C4-2B (cell line): ENCODE data around the gene GABRG3.

Experiments used
- CTCF ChIP-seq: fragments of 450-650 bp; conservative IDR thresholded peaks from 2 replicates; pipeline ENCODE4 v1.5.1; 2017; ENCODE audit warnings: mild to moderate bottlenecking
- ZFX ChIP-seq: fragments of 450-650 bp; IDR thresholded peaks from 2 replicates; pipeline ENCODE4 v1.6.1; 2017

GRCh38 chr15:26921433-26921832 is 49.5 kb upstream of the GABRG3 start:
- TF ChIP-seq CTCF (no peak), ZFX (no peak)
